Fibroblast of skin of right quadriceps (primary cell): ENCODE data around the gene OLFM1.

Experiments used
- DNase-seq: peaks from one replicate; pipeline ENCODE4 v3.0.0-alpha.2; 2013

The OLFM1 gene

DNA sequence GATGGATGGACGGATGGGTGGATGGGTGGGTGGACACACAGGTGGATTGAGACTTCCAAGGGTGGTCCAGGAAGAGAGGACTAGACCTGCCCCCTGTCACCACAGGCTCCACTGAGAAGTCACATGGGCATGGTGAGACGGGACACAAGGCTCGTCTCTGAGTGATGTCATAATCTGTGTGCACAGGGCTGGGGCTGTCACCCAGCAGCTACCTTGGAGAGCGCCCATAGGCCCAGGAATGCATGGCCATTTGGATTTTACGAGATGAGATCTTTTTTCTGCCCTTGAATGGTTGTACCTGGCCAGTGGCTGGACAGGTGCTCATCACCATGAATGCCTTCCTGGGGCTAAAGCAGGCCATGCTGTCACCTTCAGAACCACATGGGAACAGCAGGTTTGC, 3.1 kb downstream of the OLFM1 start:
- DNase-seq, result no peak

DNA sequence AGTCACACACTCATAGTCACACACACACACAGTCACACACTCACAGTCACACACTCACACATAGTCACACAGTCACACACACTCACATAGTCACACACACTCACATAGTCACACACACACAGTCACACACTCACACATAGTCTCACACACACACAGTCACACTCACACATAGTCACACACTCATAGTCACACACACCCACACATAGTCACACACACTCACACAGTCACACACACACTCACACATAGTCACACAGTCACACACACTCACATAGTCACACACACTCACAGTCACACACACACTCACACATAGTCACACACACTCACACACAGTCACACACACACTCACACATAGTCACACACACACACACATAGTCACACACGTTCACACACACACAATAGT, 4.1 kb downstream of the OLFM1 start:
- DNase-seq, result no peak

DNA sequence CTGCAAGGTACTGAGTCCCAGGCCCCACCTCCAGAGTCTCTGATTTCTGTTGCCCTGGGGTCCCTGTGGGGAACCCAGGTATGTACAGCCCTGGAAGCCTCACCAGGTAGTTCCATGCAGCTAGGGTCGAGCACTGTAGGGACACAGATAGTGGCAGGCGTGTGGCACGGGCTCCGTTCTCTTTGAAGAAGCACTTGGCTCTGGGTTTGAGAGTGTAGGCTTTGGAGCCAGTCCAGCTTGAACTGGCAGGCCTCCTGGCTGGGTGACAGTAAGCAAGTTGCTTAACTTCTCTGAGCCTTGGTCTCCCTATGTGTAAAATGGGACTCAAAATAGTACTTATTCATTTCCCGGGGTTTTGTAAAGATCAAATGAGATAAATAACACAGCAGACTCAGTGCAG, 5.6 kb downstream of the OLFM1 start:
- DNase-seq, result no peak

DNA sequence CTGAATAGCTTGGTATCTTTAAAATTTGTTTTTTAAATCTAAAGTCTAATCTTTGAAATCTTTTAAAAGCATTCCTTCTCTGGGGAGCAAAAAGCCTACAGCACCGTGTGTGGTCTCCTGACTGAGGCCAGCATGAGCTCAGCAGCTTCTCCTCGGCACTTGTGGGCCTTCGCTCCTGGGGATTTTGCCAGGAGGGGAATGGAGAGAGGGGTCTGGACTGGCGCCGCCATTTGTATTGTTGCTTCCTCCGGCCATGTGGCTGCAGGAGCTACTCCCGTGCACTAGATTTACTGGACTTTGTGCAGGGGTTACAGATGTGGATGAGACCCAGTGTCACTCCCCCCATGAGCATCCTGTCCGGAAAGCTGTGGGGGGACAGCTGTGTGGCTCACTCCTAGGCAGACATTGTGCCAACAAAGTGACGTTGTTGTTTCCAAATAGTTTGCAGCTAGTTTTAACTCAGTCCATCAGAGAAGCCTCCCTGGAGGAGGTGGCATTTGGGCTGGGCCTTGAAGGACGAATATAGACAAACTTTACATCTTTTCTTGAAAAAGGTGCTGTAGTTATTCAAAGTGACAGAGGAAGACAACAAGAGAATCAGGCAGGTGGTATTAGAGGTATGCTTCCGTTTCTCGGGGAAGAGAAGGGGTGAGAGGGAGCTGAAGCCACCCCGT, 6.6 kb downstream of the OLFM1 start:
- no peak for DNase-seq

DNA sequence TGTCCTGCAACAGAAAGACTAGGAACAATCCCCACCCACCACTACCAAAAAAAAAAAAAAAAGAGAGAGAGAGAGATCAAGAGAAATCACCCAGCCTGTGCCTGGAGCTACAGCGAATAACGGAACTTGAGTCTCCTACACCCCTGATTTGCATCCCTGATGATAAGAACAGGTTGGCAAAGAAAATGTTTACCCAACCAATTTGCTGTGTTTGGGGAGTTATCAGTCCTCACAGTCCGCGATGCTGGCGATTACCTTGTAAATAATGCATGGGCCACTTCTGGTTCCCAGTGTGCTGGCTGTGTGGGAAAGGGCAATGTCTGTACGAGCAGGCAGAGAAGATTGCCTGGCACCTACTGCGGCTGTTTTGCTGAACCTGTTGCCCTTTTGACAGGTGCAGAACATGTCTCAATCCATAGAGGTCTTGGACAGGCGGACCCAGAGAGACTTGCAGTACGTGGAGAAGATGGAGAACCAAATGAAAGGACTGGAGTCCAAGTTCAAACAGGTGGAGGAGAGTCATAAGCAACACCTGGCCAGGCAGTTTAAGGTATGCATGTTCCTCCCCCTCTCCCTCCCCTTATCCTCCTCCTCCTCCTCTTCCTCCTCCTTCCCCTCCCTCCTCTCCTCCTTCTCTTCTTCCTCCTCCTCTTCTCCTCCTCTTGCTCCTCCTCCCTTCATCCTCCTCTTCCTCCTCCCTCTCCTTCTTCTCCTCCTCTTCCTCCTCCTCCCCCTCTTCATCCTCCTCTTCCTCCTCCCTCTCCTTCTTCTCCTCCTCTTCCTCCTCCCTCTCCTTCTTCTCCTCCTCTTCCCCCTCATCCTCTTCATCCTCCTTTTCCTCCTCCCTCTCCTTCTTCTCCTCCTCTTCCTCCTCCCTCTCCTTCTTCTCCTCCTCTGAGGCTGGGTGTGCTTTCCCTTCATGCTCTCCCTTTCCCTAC, 8.3 kb downstream of the OLFM1 start:
- no peak for DNase-seq

DNA sequence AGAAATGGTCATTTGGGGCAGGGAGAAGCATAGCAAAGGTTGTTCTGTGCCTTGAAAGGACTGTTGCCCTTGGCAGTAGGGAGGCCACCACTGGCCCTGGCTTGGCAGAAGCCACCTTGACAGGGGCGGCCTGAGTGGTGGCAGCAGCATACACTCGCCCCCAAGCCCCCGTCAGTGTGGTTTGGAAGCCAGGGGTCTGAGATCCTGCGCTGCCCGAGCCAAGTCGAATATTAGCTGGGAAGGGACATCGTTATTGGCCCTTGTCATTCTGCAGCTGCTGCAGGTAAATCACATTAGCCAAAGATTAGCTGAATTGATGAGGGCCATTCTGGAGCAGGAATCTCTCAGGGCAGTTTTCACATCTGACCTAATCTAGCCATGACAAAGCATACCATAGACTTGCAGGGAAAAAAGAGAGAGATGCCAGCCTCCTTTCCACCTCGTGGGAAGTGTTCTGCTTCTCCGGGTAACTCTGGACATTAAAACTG, 9.0 kb downstream of the OLFM1 start:
- DNase-seq, result no peak

DNA sequence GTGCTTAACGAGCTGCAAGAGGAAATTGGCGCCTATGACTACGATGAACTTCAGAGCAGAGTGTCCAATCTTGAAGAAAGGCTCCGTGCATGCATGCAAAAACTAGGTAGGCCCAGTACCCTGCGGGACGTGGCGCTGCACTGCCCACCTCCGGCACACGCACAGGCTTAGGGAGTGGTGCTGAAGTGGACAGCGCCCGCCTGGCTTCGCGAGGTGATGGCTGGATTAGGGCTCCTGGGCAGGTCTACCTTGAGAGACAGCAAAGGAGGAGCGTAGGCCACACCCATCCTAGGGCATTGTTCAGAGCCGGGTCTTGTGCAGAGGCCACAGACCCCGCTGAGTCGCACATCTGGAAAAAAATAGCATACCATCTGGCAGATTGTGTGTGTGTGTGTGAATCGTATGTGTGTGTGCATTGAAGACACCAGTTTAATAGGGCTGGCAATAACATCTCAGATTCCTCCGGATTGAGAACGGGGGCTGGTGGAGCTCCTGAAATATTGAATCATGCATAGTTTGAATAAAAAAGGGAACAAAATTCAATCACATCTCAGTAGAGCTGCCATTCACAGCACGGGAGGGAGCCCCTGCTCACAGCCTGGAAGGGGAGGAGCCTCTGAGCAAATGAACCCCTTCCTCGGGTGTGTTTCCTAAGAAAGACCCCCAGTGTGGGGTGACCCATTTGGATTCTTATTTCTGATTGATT, 11.1 kb downstream of the OLFM1 start:
- peak; percentile 8 for DNase-seq

DNA sequence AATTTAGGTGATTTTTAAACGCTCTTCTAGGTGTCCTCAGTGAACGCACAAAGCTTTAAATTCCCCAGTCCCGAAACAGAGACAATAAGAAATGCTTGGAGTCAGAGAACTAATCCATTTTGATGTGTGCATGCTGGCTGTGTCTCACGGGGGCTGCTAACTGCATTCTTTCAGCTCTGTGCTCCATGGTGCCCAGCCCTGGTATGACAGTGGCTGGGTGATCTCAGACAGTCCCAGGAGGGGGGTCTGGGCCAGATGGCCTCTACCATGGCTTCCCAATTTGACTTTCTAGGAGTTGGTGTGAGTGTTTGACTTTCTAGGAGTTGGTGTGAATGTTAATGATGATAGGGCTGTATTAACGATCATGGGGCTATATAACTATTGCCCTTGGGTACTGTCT, 12.1 kb downstream of the OLFM1 start:
- no peak for DNase-seq

DNA sequence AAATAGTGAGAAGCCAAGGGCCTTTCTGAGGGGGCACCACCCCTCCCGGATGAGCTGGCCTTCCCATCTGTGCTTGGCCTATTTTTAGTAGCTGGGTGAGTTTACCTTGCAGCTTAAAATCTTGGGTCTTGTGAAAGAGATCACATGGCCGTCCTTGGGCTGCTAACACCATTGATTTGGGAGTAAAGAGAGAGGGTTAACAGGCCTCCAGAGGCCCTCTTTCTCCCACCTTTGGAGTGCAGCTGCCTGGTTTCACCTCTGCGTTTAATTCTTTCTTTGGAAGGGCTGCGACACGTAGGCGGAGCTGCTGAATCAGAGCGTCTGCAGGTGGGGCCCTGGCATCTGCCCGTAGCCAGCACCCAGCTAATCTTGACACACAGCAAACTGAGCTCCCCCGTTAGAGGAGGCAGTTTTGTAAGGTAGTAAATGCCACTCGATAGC, 12.8 kb downstream of the OLFM1 start:
- no peak for DNase-seq

DNA sequence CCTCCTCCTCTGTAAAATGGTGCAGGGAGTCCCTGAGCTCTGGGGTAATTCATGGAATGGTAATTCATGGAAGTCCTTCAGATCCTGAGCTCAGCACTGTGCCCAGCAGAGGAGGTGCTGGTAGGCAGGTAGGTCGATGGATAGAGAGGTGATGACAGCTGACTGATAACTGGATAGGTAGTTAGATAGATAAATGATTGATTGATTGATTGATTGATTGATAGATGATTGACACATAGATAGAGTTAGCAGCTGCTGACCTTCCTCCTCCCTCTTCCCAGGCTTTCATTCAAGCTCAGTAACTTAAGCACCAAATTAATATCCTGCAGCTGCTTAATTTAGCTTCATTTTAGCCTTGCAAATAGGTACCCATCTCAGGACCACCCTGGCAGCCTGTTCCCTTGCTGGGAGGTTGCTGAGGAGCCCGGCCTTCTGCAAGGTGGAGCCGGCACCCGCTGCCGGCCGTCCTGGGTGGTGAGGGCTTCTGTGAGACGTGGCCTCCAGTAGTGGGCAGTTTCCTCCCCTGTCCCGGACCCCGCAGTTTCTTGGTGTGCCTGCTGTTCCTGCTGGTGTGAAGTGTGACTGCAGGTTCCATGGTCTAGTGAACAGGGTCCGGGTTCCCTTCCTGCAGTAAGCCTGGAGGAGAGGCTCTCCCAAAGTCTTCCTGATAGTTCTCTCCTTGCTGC, 13.4 kb downstream of the OLFM1 start:
- no peak for DNase-seq

DNA sequence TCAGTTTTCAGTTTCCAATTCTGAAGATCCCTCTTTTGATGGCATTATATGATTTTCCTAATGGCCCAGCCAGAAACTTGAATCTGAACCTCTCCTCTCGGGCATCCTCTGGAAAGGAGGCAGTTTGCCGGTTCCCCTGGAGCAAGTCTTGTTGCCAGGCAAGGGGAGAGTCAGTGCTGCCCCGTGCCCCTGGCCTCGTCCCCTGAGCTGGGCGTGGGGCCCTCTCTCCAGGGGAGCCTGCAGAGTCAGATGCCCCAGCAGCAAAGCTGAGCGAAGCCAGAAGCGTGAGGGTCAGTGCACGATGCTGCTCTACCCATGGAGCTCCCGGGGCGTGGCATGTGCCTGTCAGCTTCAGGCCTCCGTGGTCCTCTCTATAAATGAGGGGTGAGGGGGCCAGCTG, 14.0 kb downstream of the OLFM1 start:
- no peak for DNase-seq

DNA sequence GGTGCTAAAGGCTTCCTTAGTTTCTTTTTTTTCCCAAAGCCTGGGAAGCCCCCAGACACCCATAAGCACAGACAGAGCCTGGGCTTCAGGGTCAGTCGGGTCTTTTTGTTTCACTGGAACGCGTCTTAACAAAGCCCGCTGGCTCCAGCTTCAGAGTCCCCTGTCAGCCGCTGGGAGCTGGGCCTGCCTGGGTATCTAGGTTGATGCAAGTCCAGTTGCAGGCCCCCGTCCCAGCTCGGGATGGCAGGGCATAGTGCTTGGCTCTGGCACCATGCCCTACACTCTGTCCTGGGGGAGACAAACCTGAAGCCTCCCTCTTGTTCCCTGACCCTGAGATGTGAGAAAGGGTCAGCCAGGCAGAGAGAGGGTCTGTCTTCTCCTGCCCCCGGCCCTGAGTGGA, 14.5 kb downstream of the OLFM1 start:
- no peak for DNase-seq

DNA sequence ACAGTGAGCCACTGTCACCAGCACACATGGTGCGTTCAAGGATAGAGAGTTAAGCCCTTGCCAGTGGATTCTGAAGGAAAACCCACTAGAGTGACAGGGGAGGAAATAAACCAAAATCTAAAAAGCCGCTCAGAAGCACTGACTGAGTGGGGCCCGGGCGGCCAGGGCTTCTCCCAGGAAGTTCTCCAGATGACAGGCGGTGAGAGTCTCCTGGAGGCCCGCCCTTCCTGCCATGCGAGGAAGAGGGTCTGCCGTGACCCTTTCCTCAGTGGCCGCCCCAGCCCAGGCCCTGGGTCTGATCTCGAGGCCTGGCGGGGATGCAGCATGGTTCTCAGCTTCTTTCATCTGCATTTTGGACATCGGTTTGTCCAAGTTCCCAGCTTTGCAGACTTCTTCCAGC, 14.9 kb downstream of the OLFM1 start:
- no peak for DNase-seq

DNA sequence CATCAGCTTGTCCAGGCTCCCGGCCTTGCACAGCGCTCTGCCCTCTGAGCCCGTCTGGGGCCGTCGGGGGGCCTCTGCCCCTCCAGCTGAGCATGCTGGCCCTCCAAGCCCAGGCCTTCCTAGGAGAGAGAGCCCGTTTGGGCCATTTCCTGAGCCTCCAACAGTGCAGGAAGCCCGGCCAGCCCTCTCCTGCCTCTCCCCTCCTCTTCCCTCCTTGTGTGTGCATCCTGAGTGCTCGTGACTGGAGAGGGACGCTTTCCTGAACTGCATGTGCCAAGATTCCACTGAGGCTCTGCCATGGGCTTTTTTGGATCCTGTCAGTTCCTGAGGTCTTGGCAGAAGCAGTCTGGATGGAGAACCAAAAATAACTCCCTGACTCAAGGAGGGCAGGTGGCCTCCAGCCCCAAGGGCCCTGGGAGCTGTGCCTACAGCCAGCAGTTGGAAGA, 15.6 kb downstream of the OLFM1 start:
- DNase-seq, result no peak

DNA sequence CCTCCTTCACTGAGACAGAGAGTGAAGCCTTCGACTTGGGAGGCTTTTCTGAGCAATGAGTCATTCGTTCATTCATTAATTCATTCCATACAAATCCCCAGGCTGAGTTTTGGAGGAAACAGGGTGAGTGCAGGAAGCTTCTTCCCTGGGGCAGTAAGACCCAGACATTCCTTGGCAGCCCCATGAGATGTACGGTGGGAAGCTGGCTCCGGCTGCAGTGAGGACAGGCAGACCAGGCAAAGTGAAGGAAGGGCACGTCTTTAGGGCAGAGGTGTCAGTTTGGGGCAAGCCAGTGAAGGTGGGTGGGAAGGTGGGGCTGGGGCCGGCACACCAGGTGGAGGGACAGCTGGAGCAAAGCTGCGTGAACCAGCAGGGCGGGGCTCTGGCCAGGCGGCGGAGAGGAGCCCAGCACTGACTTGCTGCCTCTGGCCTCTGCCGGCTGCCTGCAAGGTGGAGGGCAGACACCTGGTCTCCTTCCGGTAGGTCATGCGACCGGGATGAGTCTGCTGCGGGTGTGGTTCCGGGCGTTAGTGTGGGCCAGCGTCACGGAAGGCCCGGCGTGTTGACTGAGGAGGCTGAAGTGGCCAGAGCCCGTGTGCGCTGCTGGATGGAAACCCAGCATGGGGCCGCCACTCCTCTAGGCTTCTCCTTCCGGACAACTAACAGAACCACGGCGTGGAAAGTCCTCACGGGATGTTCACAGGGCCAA, 16.6 kb downstream of the OLFM1 start:
- no peak for DNase-seq

DNA sequence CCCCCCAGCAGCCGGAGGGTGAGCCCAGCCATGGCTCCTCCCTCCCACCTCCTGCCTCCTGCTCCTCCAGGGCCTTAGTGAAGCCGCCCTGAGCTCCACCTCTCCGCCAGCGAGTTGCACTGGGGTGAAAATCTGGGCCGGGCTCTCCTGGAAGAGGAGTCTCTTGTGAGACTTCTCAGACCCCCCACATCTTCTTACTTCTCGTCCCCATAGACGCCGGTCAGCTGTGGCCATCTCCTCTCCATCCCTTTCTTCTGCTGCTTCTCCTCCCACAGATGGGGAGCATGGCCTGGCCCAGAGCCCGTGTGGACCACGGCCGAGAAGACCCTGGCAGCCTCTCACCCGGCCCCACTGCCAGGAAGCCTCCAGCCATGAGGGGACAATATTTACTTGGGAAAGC, 17.3 kb downstream of the OLFM1 start:
- DNase-seq, result no peak

DNA sequence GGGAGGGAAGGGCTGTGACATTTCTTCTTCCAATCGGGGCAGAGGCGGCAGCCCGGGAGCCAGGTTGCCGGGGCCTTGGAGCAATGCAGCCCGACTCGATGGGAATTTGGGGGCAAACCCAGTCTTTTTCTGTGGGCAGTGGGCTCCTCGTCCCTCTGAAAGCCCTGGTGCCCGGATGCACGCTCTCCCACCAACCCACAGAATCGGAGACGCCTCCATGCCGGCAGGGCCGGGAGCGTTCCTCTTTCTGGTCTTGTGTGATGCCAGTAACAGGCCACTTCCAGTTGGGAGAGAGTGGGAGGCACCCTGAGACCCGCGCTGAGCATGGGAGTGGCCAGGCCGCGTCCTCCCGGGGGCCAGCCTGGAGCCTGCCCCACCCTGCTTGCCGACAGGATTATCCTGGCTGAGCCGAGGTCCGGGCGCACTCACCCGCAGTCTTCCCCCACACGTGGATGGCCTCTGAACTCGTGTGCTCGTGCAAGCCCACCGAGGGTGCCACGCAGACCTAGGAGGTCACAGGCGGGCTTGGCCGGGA, 17.8 kb downstream of the OLFM1 start:
- no peak for DNase-seq

DNA sequence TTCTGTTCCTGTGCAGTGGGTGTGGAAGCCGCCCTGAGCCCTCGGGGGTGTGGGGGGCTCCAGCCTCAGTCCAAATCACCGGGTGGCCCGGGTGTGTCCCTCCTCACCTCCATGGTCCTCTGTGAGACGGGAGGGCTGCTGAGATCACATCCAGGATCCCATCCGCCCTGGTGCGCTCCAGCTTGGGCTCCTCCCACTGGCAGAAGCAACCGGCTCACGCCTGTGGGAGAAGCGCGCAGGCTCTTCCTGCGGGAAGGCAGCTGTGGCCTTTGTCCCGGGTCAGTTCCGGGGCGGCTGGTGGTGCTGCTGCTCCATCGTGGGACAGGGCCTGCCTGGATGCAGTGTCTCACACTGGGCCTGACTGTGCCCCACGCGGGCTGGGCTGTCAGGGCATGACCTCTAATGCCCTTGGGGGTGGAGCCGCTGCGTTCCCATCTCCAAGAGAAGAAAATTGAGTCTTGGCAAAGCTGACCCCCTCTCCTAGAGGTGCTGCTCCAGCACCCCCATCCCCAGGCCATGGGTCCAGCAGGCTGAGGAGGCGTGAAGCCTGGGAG, 18.5 kb downstream of the OLFM1 start:
- no peak for DNase-seq

DNA sequence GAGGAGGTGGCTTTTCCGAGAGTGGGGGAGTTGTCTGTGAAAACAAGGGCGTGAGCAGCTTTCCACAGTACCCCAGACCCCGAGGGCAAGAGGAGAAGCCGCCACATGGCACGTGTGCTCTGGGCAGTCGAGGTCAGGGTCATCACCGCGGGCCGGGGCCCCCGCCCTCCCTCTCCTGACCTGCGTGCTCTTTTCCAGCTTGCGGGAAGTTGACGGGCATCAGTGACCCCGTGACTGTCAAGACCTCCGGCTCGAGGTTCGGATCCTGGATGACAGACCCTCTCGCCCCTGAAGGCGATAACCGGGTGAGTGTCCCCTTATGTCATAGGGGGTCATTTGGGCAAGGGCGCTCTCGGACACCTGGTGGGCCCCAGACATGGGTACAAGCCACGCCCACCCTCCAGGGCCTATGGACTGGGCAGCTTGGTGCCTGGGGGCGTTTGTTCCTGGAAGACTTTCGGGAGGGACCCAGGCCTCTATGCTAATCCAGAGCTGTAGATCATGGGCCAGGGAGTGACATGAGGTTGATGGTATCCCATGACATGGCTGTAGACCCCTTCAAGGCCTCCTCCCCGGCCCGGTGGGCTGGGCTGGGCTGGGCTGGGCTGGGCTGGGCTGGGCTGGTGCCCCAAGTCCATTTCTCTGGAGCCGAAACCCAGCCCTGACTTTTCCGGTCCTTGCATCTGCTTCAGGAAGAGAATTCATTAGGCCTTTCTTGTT, 19.2 kb downstream of the OLFM1 start:
- no peak for DNase-seq

DNA sequence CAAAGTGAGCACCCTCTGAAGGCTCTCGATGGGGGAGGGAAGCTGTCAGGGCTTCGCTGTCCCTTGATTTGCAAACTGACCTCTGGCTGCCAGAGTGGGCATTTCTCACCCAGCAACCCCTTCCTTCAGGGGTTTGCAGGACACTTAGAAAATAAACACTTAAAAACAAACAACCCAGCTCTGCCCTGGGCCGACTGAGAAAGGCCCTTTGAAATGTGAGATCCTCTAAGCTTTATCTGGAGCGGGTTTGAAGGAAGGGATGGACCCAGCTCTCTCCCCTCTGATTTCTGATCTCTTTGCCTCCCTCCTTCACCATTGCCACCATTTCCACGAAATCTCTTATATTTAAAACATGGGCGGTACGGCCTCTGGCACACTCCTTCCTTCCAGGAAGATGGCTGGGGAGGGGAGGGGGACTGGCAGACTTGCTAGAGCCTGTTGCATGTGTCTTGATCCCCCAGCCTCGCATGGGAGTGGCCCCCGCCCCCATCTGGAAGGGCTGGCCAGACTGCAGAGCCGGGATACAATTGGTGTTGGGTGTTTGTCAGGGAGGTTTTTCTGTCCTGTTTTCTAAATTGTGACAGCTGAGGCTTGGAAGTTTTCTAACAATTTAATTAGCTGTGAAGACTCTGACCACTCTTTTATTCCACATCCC, 20.2 kb downstream of the OLFM1 start:
- DNase-seq, result no peak
